Activated gamma-delta T cell (primary cell): Measurements from ENCODE around the gene SNED1.
"Not testable (repeated sequence)": the region's sequence is repeated elsewhere in the genome, so short reads cannot be mapped to it uniquely, and the experiment has no call there.

Source experiments
- DNase-seq: peaks from one replicate; lab custom pipeline; 2025; lab: John Stamatoyannopoulos, UW

SNED1 gene

GRCh38 chr2:240972636-240973521 lies 25.5 kb upstream of the SNED1 start:
- DNase-seq: no peak

- no peak for DNase-seq
Observed at GRCh38 chr2:240974771-240975572, 23.4 kb upstream of the SNED1 start.

GRCh38 chr2:240975903-240976302 lies 22.5 kb upstream of the SNED1 start:
- DNase-seq: not testable (repeated sequence)

GRCh38 chr2:240981280-240981679 lies 17.1 kb upstream of the SNED1 start:
- DNase-seq: no peak

- no peak for DNase-seq
Observed at GRCh38 chr2:240981871-240982800, 16.3 kb upstream of the SNED1 start.

GRCh38 chr2:240982821-240983281 lies 15.6 kb upstream of the SNED1 start:
- DNase-seq: no peak

GRCh38 chr2:240983361-240983995 lies 14.9 kb upstream of the SNED1 start:
- DNase-seq: no peak

- no peak for DNase-seq
Observed at GRCh38 chr2:240983996-240984498, 14.4 kb upstream of the SNED1 start.

- DNase-seq: no peak
Observed at GRCh38 chr2:240985881-240986786, 12.3 kb upstream of the SNED1 start.

GRCh38 chr2:240986787-240987411 lies 11.5 kb upstream of the SNED1 start:
- no peak for DNase-seq

- no peak for DNase-seq
Observed at GRCh38 chr2:240987588-240987987, 10.8 kb upstream of the SNED1 start.

- DNase-seq: no peak
Observed at GRCh38 chr2:240988146-240988545, 10.3 kb upstream of the SNED1 start.

- no peak for DNase-seq
Observed at GRCh38 chr2:240988571-240989271, 9.7 kb upstream of the SNED1 start.

GRCh38 chr2:240989451-240990265 lies 8.8 kb upstream of the SNED1 start:
- DNase-seq: no peak

- DNase-seq: no peak
Observed at GRCh38 chr2:240990266-240990529, 8.2 kb upstream of the SNED1 start.

GRCh38 chr2:240990726-240991377 lies 7.6 kb upstream of the SNED1 start:
- DNase-seq: no peak

GRCh38 chr2:240991378-240992263 lies 6.8 kb upstream of the SNED1 start:
- no peak for DNase-seq
